ENCODE results near the gene FGF7.
"Not testable (repeated sequence)": the region's sequence is repeated elsewhere in the genome, so short reads cannot be mapped to it uniquely, and the experiment has no call there.

- not testable (repeated sequence) for TF ChIP-seq CTCF, POLR2A (IDR thresholded peaks at IDR 0.05)
Measured at GRCh38 chr15:49512739-49513138, 89.7 kb downstream of the FGF7 start.

Measured in adrenal gland (tissue), 5 donors.